Activated T-cell treated with anti-CD3 and anti-CD28 coated beads, Interleukin-2, amount 50 U/mL, for 1 hour (primary cell): ENCODE measurements around the gene POU6F2.
"Not testable (repeated sequence)": the region's sequence is repeated elsewhere in the genome, so short reads cannot be mapped to it uniquely, and the experiment has no call there.

Experiments
- DNase-seq: peaks from one replicate; pipeline ENCODE4 v3.0.0-alpha.2; 2020

The POU6F2 gene

GRCh38 chr7:39001595-39001994 lies 23.9 kb downstream of the POU6F2 start:
- DNase-seq = no peak

GRCh38 chr7:39002755-39003154 lies 25.0 kb downstream of the POU6F2 start:
- no peak for DNase-seq

DNA sequence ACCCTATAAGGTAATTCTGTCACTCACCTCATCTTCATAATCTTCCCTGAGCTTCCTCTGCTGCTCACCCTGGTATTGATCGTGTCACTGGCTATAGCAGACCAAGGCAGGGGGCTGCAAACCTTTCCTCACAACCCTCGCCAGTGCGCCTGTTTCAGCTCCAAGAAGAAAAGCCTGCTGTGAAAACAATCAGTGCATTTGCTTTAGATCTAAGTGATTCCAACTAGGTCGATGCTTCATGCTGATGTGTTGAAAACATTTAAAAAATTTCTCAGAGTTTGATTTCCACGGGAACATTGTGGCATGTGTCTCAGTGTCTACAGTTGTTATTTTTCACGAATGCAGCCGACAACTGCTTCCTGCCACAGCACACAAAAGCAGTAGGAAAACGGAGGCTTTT lies 27.3 kb downstream of the POU6F2 start:
- no peak for DNase-seq

DNA sequence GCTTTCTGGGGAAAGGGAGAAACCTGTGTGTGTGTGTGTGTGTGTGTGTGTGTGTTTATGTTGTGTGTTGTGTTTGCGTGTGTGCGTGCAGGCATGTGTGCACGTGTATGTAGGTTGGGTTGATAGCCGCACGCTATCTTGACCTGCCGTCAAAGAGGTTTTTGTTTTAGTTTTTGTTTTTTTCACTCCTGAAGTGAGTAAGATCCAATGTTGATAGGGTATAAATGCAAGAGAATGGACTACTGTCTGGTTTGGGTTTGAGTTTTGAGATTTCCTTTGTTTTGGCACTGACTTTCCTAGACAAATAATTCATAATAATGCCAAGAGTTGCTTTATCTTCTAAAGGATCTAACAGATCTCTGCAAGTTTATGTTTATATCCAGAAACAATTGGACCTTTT lies 27.8 kb downstream of the POU6F2 start:
- DNase-seq = no peak

GRCh38 chr7:39013049-39013939 lies 35.6 kb downstream of the POU6F2 start:
- DNase-seq = not testable (repeated sequence)

- DNase-seq = no peak
Measured at GRCh38 chr7:39016609-39017008, 38.9 kb downstream of the POU6F2 start.

DNA sequence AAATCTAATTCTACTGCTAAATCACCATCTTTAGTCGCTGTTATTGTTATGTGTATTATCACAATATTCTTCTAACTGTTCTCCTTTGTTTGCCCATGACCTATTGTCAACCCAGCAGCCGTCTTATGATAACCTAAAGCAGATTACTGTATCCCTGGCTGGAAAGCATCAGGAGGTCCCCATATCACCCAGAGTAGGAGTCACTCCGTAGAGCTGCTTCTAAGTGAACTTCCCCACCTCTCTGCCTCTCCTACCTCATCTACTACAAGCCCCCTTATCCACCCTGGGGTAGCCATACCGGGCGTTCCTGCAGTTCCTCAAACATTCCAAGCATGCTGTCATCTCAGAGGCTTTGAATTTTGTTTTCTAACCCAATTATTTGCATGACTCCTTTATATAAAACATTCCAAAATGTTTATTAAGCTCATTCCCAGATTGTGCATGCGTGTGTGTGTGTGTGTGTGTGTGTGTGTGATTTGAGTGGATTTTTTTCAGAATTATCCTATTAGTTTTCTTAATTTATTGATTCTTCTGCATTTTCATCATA lies 39.7 kb downstream of the POU6F2 start:
- no peak for DNase-seq

DNA sequence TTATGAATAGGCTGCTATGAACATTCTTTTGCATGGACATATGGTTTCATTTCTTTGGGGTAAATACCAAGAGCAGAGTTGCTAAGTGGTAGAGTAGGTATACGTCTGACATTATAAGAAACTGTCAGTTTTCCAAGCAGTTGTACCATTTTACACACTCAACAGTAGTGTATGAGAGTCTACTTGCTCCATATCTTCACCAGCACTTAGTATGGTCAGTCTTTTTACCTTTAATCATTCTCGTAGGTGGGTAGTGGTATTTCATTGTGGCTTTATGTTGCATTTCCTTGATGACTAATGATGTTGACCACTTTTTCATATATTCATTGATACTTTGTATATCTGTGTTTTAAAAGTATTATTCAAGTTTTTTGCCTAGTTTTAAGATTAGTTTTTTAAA lies 45.1 kb downstream of the POU6F2 start:
- no peak for DNase-seq

- no peak for DNase-seq
Measured at GRCh38 chr7:39027491-39027890, 49.8 kb downstream of the POU6F2 start.

DNA sequence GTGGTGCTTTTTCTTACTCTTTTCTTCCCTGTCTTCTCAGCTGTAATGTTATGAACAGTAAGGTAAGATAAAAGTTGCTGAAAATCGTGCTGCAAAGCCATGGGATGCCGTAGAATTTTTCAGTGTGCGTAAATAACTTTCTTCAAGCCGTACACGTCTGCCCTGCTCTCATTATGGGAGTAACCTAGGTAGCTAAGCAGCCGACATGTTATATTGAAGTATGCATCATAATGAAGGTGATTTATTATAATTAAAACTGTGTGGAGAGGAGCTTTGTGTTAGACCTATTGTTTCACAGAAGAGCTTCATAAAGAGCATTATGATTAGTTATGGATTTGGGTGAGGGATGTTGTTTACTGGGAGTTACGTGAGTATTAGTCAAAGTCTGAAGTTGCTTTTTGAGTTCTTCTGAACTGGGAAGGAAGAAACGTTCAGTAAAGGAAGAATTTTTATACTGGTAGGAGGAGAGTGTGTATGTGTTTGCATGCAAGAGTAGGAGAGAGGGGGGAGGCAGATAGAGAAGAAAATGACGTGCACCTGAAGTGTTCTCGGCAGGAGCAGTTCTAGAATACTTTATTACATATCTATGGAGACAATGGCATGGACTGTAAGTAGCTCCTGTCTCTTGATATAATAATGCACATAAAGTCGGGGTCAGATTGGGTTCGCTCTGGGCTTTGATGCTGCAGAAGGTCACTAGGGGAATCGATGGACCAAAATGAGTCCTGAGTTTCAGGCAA lies 56.3 kb downstream of the POU6F2 start:
- DNase-seq = no peak

DNA sequence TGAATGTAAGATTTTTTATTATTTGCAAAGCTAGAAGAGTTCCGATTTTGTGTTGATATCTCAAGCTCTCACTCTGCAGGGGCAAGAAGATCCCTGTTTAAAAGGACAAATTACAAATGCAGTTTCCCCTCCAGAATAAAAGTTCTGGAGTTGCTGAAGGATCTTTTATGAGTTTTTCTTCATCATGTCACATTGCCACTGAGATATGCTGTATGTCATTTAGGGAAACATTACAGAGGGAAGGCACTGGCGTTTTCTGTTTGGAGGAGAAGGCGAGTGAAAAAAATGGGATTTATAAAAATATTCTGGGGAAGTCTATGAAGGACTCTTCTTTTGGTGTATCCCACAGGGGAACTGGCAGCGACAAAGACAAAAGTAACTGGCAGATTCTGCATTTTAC lies 57.4 kb downstream of the POU6F2 start:
- DNase-seq = no peak

- DNase-seq = no peak
Measured at GRCh38 chr7:39035903-39036302, 58.2 kb downstream of the POU6F2 start.

DNA sequence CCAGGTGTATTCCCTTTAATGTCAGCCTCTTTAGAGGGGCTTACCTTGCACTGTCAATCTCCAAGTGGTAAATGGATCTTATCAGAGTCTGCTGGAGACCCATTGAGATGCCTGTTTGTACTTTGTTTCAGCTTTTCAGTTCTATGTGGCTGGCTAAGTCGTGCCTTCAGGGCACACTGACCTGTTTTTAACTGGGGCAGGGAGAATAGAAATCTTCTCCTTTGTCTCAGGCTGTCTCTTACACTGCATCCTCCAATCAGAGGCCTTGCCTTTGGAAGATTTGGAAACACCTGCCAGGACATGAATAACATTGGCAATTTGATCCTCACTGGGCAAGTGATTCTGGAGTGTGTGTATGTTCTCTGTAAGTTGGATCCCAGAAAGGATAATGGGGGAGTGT lies 65.0 kb downstream of the POU6F2 start:
- DNase-seq = no peak

GRCh38 chr7:39043531-39043930 lies 65.8 kb downstream of the POU6F2 start:
- DNase-seq = no peak

DNA sequence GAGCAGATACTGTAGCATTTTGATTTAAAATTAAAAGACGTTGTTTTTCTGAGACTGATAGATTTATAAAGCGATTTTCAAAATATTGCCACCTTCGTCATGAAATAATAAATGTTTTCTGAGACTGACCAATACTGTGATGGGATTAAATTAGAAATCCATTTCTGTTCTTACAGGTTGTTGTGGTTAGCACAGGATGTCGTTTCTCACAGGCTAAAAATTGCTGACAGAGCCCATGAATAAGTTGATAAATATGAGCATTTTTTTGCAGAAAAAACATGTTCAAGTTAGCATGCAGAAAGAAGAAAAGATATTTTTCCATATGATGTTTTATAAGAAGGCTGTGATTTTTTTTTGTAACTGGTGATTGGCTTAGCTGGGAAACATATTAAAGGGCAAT lies 66.8 kb downstream of the POU6F2 start:
- DNase-seq = no peak

DNA sequence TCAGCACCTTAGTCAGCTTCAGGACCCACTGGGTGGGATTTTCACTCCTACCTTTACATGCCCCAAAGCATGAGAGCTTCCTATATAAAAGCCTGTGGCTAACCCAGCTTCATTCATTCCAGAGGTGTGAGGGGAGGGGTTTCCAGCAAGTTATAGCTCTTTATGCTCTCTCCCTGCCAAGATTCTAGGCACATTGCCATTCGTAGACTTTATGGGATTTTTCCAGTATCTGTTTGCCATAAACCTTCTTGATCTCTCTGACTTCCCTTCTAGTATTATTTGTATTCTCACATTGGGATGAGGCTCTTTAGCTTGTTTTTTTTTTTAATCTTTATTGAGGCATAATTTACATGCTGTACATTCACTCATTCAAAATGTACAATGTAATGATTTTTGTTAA lies 67.5 kb downstream of the POU6F2 start:
- no peak for DNase-seq

DNA sequence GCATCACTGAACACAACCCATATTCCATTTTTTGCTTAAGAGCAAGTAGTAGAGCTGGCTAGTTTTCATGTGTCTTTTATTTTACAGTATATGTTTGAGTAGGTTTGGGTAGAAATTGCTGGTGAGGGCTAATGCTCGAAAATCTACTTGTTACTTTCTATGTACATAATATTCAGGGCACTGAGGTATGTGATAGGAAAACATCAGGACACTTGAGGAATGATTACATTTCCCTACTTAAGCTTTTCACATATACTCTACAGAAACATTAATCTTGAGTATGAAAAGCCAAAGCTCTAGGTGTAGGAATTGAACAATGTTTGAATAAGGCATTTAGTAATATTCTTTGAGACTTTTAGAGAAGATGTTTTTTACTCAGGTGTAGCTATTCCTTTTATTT lies 73.6 kb downstream of the POU6F2 start:
- no peak for DNase-seq

DNA sequence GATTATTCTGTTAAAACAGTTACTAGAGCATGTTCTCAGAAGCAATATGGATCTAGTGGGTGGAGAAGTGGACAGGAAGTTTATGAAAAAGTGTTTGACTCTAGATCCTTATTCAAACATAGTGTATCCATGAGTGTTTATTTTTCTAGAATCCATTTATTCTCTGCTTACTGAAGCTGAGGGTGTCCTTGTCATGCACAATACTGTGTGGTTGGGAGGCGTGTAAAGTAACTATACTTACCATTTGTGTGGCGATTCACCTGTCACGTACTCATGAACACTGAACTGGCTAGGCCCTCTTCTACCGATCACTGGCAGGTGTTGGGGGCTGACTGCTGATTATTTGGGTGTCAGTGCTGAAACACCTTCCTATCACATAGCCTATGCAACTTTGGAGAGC lies 74.0 kb downstream of the POU6F2 start:
- no peak for DNase-seq

GRCh38 chr7:39054731-39055130 lies 77.0 kb downstream of the POU6F2 start:
- no peak for DNase-seq

GRCh38 chr7:39056153-39056552 lies 78.4 kb downstream of the POU6F2 start:
- no peak for DNase-seq

- no peak for DNase-seq
Measured at GRCh38 chr7:39062811-39063210, 85.1 kb downstream of the POU6F2 start.

DNA sequence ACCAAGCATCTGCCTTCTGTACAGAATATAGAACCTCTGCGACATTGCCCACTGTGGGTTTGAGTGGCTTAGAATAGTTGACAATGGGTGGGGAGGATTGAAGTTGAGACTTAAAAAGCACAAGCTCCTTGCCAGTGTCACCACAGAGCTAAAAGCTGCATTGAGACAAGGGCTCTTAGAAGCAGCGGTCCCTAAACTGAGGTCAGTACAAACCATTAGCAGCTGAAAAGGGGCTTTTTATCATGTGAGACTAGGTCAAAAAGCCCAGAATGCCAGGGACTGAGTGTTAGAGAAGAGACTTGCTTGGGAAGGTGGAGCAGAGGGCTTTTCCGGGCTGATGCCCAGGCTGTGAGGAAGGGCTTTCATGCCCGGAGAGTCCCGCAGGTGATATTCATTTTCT lies 91.3 kb downstream of the POU6F2 start:
- DNase-seq = no peak

GRCh38 chr7:39069896-39070881 lies 92.5 kb downstream of the POU6F2 start:
- DNase-seq = no peak
